Naive thymus-derived CD8-positive, alpha-beta T cell (primary cell): ENCODE results near the gene UBE2I. TPM values are rescaled to one million over a fixed set of nuclear protein-coding genes. Genes with fewer than 3 reads are reported as not detected.
"Not testable (repeated sequence)": the region's sequence is repeated elsewhere in the genome, so short reads cannot be mapped to it uniquely, and the experiment has no call there.

Experiments
- ATAC-seq, 2 donors: fragments of 150-1000 bp; cut with Tn5 transposase in 1 of 2; sonication (Bioruptor Pico), chemical (Tn5 transposase) in 1 of 2; 1 replicate in 1 of 2; 2 replicates in 1 of 2; pipeline ENCODE4 v1.10.0; 2021; ENCODE audit warnings: mild to moderate bottlenecking in 2 of 2, moderate library complexity in 2 of 2
- POLR2A ChIA-PET: fragments of 350-600 bp; sonication (Branson Sonifier 250); formaldehyde crosslinking; loops from one replicate; lab custom pipeline; 2021; ENCODE audit warnings: antibody characterized with exemption; lab: Charles Lee
- DNase-seq, 10 donors: peaks; one replicate each; pipeline versions ENCODE4 v3.0.0 to v3.0.0-alpha.2; 2020 to 2022
- H3K27ac Mint-ChIP-seq, 10 donors: one replicate each; pipeline ENCODE4 v1.8.0; 2020 to 2022; ENCODE audit warnings: mild to moderate bottlenecking in 10 of 10, mixed read lengths in 10 of 10, moderate library complexity in 4 of 10, inconsistent platforms in 1 of 10
- H3K27me3 Mint-ChIP-seq, 5 donors: one replicate each; pipeline ENCODE4 v1.8.0; 2021 to 2022; ENCODE audit warnings: mixed read lengths in 5 of 5
- H3K36me3 Mint-ChIP-seq, 3 donors: one replicate each; pipeline ENCODE4 v1.8.0; 2020 to 2022; ENCODE audit warnings: mixed read lengths in 3 of 3, mild to moderate bottlenecking in 2 of 3, inconsistent platforms in 1 of 3
- H3K4me1 Mint-ChIP-seq, 4 donors: one replicate each; pipeline ENCODE4 v1.8.0; 2021 to 2022; ENCODE audit warnings: mixed read lengths in 4 of 4
- H3K4me3 Mint-ChIP-seq, 10 donors: one replicate each; pipeline ENCODE4 v1.8.0; 2020 to 2022; ENCODE audit warnings: mild to moderate bottlenecking in 10 of 10, mixed read lengths in 10 of 10, moderate library complexity in 6 of 10, inconsistent platforms in 1 of 10
- H3K9me3 Mint-ChIP-seq, 9 donors: one replicate each; pipeline ENCODE4 v1.8.0; 2020 to 2022; ENCODE audit warnings: mixed read lengths in 9 of 9, mild to moderate bottlenecking in 3 of 9, inconsistent platforms in 1 of 9, moderate library complexity in 1 of 9
- polyA plus RNA-seq, 3 donors: library from polyadenylated mRNA; unstranded; fragments of 300-500 nt; fragmentation: Illumina TruSeq; gene quantifications; one replicate each; pipeline ENCODE4 v1.2.3, GENCODE V29; 2021
- total RNA-seq, 8 experiments: library from RNA in 2 of 8; stranded (reverse) in 2 of 8; gene quantifications; one replicate each; pipeline ENCODE4 v1.2.3 and lab custom pipeline; 2021 to 2026

The UBE2I gene
- total and polyA plus RNA-seq, 5 experiments from 2014 or later: 87.5 to 250 (median 89.6) TPM

DNA sequence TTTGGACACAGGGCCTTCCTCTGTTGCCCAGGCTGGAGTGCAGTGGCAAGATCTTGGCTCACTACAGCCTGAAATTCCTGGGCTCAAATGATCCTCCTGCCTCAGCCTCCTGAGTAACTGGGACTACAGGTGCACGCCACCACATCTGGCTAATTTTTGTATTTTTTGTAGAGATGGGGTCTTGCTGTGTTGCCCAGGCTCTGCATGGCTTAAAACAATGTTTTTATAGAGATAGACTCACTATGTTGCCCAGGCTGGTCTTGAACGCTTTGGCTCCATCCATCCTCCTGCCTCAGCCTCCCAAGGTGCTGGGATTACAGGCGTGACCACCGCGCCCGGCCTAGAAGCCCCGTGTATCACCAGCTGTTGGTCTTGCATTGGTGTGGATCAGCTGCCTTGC lies 40.0 kb upstream of the UBE2I start:
- not testable (repeated sequence) for H3K27ac Mint-ChIP-seq, H3K36me3 Mint-ChIP-seq, H3K4me3 Mint-ChIP-seq, H3K4me1 Mint-ChIP-seq, H3K9me3 Mint-ChIP-seq, DNase-seq, ATAC-seq
- POLR2A ChIA-PET: interaction anchor here (0.7 kb wide), 1 partner anchor 292 kb away, joined by 3 read pairs; no protein-coding TSS in a partner anchor
- peaks cover 3 to 22% (median 16%) of the 10 kb centered on the region in 5 donors for H3K27me3 Mint-ChIP-seq

DNA sequence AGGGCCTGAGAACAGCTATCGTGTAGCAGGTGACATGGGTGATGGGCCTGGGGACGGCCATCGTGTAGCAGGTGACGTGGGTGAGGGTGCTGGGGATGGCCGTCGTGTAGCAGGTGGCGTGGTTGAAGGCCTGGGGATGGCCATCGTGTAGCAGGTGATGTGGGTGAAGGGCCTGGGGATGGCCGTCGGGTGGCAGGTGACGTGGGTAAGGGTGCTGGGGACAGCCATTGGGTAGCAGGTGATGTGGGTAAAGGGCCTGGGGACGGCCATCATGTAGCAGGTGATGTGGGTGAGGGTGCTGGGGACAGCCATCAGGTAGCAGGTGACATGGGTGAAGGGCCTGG lies 38.1 kb upstream of the UBE2I start:
- POLR2A ChIA-PET: interaction anchor here (0.8 kb wide), 1 partner anchor 38 kb away, joined by 3 read pairs; the partner anchor contains the start of gene UBE2I
- ATAC-seq (no peak), DNase-seq (no peak)
- peaks cover 2 to 39% (median 22%) of the 10 kb centered on the region in 5 donors for H3K27me3 Mint-ChIP-seq
- peak overlapping the region in 1 of 10 donors; percentile 75 for H3K27ac Mint-ChIP-seq
- H3K4me3 Mint-ChIP-seq: peak overlapping the region in 1 of 10 donors; percentile 6
- H3K4me1 Mint-ChIP-seq: peaks cover 1 to 9% (median 5%) of the 10 kb centered on the region in 4 donors
- H3K36me3 Mint-ChIP-seq: no peaks in the 10 kb centered on the region
- no peaks in the 10 kb centered on the region for H3K9me3 Mint-ChIP-seq

DNA sequence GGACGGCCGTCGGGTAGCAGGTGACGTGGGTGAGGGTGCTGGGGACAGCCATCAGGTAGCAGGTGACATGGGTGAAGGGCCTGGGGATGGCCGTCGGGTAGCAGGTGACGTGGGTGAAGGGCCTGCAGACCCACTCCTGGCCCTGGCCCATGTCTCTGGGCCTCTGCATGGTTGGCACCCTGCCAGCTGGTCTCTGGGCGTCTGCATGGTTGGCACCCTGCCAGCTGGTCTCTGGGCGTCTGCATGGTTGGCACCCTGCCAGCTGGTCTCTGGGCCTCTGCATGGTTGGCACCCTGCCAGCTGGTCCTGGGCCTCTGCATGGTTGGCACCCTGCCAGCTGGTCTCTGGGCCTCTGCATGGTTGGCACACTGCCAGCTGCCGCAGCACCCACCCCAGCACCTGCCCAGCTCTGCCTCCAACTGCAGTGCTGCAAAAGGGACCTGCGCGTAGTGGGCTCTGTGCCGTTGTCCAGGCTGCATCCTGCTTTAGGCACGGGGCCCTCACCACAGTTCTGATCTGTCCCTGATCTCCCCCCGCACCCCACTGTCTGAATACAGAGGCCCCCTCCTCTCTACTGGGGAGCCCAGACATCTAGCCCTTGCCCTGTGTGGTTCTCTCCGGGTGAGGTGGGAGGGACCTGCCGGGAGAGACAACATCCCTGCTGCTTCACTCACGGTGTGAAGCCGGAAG lies 37.6 kb upstream of the UBE2I start:
- ATAC-seq (peak in 1 of 2 donors; percentile 44), DNase-seq (peak in 3 of 10 donors; percentile 16 to 21 (median 20))
- peak overlapping the region in 2 of 10 donors; percentile 6 to 31 for H3K4me3 Mint-ChIP-seq
- H3K27ac Mint-ChIP-seq, H3K36me3 Mint-ChIP-seq, H3K4me1 Mint-ChIP-seq, H3K9me3 Mint-ChIP-seq: not testable (repeated sequence)
- H3K27me3 Mint-ChIP-seq: peaks cover 2 to 41% (median 22%) of the 10 kb centered on the region in 5 donors
- POLR2A ChIA-PET: interaction anchor here (0.8 kb wide), 1 partner anchor 37 kb away, joined by 3 read pairs; the partner anchor contains the start of gene UBE2I

DNA sequence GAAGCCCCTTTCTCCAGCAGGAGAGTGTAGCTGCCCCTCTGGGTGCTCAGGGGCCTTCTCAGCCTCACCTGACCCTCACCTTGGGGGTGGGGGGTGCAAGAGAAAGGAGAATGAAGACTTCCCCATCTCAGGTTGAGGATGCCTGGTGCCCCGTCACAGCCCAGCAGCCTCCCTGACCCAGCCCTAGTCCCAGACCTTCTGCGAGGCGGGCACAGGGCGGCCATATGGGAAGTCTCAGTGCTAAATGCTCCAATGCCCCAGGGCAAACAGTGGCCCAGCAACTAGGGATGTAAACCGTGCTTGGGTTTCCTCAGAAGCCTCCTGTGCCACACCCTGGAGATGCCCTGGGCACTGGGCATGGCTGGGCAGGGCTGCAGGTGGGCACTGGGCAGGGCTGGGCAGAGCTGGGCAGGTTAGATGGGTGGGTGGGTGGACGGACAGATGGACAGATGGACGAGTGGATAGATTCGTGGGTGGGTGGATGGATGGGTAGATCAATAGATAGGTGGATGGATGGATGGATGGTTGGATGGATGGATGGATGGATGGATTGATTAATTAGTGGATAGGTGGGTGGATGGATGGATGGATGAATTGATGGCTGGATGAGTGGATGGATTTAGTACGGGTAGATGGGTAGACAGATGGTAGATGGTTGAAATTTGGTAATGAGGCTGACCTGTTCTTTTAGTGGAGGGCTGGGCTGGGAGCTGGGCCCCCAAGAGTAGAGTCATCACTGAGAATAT lies 36.8 kb upstream of the UBE2I start:
- DNase-seq (no peak), ATAC-seq (no peak)
- H3K4me3 Mint-ChIP-seq: no peak overlapping the region
- H3K36me3 Mint-ChIP-seq: no peaks in the 10 kb centered on the region
- H3K9me3 Mint-ChIP-seq: no peaks in the 10 kb centered on the region
- POLR2A ChIA-PET: no interaction called here
- peaks cover 2 to 44% (median 24%) of the 10 kb centered on the region in 5 donors for H3K27me3 Mint-ChIP-seq
- H3K27ac Mint-ChIP-seq: peak overlapping the region in 1 of 10 donors; percentile 13
- H3K4me1 Mint-ChIP-seq: peaks cover 0 to 9% (median 4%) of the 10 kb centered on the region in 4 donors

DNA sequence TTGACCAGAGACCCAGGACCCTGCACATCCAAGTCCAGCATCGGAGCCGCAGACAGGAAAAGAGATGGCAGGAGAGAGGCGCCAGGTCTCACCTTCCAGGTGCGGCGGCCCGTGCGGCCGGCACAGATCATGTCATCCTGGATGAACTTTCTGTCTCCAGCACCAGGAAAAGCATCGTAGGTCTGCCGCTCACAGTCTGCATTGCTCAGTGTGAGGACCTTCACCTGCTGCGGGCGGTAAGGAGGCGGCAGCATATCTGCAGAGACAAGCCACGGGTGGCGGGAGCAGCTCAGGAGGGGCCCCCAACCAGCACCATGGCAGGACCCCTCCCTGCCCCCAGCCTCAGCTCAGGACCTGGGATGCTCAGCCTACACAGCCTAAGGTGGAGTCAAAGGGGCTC lies 35.6 kb upstream of the UBE2I start:
- POLR2A ChIA-PET: no interaction called here
- Mint-ChIP-seq H3K27ac (peak overlapping the region in 1 of 10 donors; percentile 44), H3K4me3 (no peak overlapping the region), H3K4me1 (peaks cover 0 to 11% (median 4%) of the 10 kb centered on the region in 4 donors), H3K9me3 (no peaks in the 10 kb centered on the region), H3K27me3 (peaks cover 2 to 50% (median 27%) of the 10 kb centered on the region in 5 donors), H3K36me3 (no peaks in the 10 kb centered on the region)
- no peak for ATAC-seq
- no peak for DNase-seq

DNA sequence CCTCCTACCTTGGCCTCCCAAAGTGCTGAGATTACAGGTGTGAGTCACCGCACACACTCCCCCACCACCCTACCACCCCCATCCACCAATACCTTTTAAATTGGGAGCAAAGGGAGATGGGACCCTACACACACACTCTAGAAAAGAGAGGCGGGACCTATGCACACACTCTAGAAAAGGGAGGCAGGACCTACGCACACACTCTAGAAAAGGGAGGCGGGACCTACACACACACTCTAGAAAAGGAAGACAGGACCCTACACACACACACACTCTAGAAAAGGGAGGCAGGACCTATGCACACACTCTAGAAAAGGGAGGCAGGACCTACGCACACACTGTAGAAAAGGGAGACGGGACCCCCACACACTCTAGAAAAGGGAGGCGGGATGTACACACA lies 34.7 kb upstream of the UBE2I start:
- Mint-ChIP-seq H3K4me3 (no peak overlapping the region), H3K36me3 (no peaks in the 10 kb centered on the region), H3K27ac (no peak overlapping the region), H3K9me3 (no peaks in the 10 kb centered on the region), H3K4me1 (peaks cover 0 to 11% (median 4%) of the 10 kb centered on the region in 4 donors), H3K27me3 (peaks cover 2 to 50% (median 27%) of the 10 kb centered on the region in 5 donors)
- ATAC-seq (no peak), DNase-seq (no peak)
- POLR2A ChIA-PET: no interaction called here

DNA sequence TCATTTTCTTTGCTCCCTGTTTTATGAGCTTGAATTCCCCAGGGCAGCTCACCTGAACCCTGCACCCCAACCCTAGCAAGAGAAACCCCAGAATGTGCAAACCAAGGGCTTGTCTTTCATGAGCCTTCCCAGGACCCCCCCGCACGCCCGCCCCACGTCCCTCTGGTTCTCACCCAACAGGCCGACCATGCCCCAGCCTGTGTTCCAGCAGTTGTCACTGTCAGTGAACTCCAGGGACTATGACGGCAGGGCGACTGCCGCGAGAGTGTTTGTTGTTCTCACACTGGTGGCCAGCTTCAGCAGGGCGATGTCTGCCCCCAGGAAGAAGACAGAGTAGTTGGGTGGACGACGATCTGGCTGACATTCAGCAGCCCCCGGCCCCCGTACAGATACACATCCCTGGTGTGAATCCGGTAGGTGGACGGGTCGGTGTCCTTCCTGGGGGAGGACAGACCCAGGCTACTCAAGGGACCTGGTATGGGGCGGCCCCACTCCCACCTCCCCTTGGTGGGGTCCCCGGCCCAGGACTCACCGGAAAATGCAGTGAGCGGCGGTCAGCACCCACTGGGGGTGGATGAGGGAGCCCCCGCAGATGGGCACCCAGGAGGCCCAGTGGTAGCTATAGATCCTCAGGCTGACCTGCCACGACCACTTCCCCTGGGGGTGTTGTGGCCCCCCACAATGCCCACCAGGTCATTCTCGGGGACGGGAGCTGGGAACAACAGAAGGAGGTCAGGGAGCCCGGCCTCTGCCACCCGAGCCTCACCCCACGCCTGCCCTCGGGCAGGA lies 33.5 kb upstream of the UBE2I start:
- no peaks in the 10 kb centered on the region for H3K9me3 Mint-ChIP-seq
- ATAC-seq: no peak
- POLR2A ChIA-PET: no interaction called here
- H3K36me3 Mint-ChIP-seq: no peaks in the 10 kb centered on the region
- H3K27ac Mint-ChIP-seq: peak overlapping the region in 1 of 10 donors; percentile 13
- peaks cover 2 to 47% (median 23%) of the 10 kb centered on the region in 5 donors for H3K27me3 Mint-ChIP-seq
- H3K4me1 Mint-ChIP-seq: peaks cover 0 to 11% (median 4%) of the 10 kb centered on the region in 4 donors
- no peak overlapping the region for H3K4me3 Mint-ChIP-seq
- no peak for DNase-seq

DNA sequence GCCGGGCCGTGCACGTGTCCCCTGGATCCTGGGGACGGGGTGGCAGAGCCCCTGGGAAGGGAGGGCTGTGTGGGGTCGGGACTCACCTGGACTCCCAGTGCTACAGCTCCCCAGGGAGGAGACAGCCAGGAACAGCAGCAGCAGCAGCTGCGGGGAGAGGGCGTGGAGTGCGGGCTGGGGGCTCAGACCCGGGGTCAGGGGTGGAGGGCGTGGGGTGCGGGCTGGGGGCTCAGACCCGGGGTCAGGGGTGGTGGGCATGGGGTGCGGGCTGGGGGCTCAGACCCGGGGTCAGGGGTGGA lies 32.9 kb upstream of the UBE2I start:
- Mint-ChIP-seq H3K36me3 (no peaks in the 10 kb centered on the region), H3K4me3 (no peak overlapping the region), H3K4me1 (peaks cover 0 to 8% (median 1%) of the 10 kb centered on the region in 4 donors), H3K27me3 (peaks cover 2 to 43% (median 21%) of the 10 kb centered on the region in 5 donors), H3K9me3 (no peaks in the 10 kb centered on the region), H3K27ac (no peak overlapping the region)
- DNase-seq (no peak), ATAC-seq (no peak)
- POLR2A ChIA-PET: no interaction called here

DNA sequence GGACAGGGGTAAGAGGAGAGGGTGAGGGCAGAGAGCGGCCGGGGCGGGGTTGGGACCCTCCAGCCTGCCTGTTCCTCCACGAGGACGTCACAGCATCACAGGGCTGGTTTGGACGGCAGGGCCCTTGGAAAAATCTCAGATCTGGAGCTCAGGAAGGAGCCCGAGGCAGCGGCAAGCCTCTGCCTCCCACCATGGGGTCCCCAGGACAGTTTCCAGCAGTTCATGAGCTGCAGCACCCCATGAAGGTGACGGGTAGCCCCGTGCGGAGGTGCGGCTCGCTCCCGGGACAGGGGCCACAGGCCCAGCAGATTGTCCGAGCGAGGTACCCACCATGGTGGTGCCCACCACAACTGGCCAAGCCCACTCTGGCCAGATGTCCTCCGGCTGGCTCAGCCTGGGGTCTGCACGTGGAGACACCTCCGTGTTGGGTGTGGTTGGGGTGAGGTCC lies 32.3 kb upstream of the UBE2I start:
- H3K9me3 Mint-ChIP-seq: no peaks in the 10 kb centered on the region
- no peak overlapping the region for H3K4me3 Mint-ChIP-seq
- no peak for ATAC-seq
- no peak for DNase-seq
- peaks cover 0 to 6% (median under 1%) of the 10 kb centered on the region in 4 donors for H3K4me1 Mint-ChIP-seq
- H3K27me3 Mint-ChIP-seq: peaks cover 2 to 43% (median 21%) of the 10 kb centered on the region in 5 donors
- no peaks in the 10 kb centered on the region for H3K36me3 Mint-ChIP-seq
- H3K27ac Mint-ChIP-seq: no peak overlapping the region
- POLR2A ChIA-PET: no interaction called here

DNA sequence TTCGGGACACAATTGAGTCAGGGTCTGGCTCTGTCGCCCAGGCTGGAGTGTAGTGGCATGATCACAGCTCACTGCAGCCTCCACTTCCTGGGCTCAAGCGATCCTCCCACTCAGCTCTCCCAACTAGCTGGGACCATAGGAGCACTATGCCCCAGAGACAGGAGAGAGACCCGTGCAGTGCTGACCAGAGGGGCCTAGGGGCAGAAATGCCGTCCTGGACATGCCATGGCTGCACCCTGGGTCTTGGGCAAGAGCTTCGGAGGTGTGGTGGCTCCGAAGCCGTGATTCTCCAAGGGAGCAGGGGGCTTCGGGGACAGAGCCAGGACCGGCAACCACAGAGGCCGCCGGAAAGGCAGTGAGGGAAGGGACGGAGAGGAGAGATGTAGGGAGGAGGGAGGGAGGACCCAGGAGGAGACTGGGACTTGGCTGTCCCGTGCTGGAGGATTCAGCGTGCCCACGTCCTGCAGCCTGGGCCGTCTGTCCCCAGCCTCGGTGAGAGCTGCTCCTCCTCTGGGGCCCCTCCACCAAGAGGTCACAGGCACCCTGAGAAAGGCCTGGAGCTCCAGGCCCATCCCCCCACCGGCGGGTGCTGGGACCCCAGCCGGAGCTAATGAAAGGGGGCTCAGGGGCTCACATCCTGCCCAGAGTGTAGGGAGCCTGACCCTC lies 31.7 kb upstream of the UBE2I start:
- Mint-ChIP-seq H3K4me1 (peaks cover 0 to 5% (median 0%) of the 10 kb centered on the region in 4 donors), H3K27ac (no peak overlapping the region), H3K9me3 (no peaks in the 10 kb centered on the region), H3K4me3 (no peak overlapping the region), H3K27me3 (peaks cover 2 to 42% (median 20%) of the 10 kb centered on the region in 5 donors), H3K36me3 (no peaks in the 10 kb centered on the region)
- POLR2A ChIA-PET: no interaction called here
- DNase-seq (no peak), ATAC-seq (no peak)

DNA sequence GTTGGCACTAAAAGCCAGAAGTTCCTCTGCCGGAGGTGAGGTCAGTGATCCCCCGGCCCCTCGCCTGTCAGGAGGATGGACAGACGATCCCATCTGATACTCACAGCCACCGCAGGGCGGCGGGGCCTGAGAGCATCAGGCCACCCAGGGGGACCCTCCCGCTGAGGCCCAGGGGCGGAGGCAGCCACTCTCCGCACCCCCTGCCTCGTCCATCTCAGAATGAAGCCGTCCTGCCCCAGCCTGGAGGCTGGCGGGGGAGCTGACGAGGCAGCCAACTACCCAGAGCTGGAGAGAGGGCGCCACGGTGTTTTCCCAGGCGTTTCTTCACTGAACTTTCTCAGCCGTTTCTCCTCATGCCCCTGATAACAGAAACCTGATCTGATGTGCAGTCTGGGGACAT lies 31.0 kb upstream of the UBE2I start:
- Mint-ChIP-seq H3K4me1 (peaks cover 0 to 3% (median 1%) of the 10 kb centered on the region in 4 donors), H3K27ac (no peak overlapping the region), H3K36me3 (no peaks in the 10 kb centered on the region), H3K4me3 (no peak overlapping the region), H3K9me3 (no peaks in the 10 kb centered on the region), H3K27me3 (peaks cover 0 to 35% (median 12%) of the 10 kb centered on the region in 5 donors)
- ATAC-seq (no peak), DNase-seq (no peak)
- POLR2A ChIA-PET: no interaction called here
